GM12892 (cell line): ENCODE measurements around the gene EFNA5.

Source experiments
- POLR2A ChIP-seq: IDR thresholded peaks from 2 replicates; pipeline ENCODE4 v1.6.1; 2011; ENCODE audit warnings: low read depth, low read length, control low read depth
- POLR2AphosphoS5 ChIP-seq: IDR thresholded peaks from 2 replicates; pipeline ENCODE4 v1.6.1; 2011; ENCODE audit warnings: low read depth, low read length, control low read depth
- TAF1 ChIP-seq: IDR thresholded peaks from 2 replicates; pipeline ENCODE4 v1.6.1; 2011; ENCODE audit warnings: low read depth, mild to moderate bottlenecking, control low read depth, low read length, borderline replicate concordance

- TF ChIP-seq POLR2A (no peak), TAF1 (no peak), POLR2AphosphoS5 (no peak)
Measured at GRCh38 chr5:107487056-107487542, 183.6 kb downstream of the EFNA5 start.
